CD4-positive, alpha-beta T cell treated with Interferon alpha-2 for 1 hour (primary cell): ENCODE data around the gene LEF1.
"Not testable (repeated sequence)": the region's sequence is repeated elsewhere in the genome, so short reads cannot be mapped to it uniquely, and the experiment has no call there.

Experiments
- DNase-seq, 2 donors: peaks; one replicate each; pipeline ENCODE4 v3.0.0-alpha.2; 2020 to 2022

The LEF1 gene

DNA sequence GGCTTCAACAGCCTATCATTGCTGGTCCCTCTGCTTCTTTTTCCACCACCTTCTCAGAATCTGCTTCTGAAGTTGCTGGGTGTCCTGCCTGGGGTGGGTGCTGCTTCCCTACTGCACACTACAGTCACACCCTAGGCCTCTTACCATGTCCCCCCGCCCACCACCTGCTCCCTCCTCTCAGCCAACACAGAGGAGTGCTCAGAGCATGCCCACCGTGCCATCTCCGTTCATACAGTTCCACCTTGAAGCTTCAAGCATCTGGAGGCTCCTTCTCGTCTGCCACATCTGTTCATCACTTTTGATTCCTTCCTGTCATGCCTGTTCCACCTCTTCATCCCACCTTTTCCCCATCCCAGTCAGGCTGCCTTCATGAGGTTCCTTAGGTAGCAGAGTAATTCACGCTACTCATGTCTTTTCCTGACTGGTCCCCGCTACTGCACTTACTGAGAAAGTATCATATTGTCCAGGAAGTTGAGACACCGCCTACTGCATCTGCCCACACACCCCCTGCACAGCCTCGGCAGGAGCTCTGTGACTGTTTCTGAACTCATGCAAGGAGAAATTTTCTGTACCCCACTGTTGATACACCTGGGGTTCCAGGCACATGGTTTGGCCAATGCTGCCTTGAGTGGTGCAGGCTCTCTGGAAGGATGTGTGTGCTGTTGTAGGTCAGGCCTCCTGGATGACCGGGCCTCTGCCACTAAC is 139.6 kb downstream of the LEF1 start:
- DNase-seq, result no peak

DNA sequence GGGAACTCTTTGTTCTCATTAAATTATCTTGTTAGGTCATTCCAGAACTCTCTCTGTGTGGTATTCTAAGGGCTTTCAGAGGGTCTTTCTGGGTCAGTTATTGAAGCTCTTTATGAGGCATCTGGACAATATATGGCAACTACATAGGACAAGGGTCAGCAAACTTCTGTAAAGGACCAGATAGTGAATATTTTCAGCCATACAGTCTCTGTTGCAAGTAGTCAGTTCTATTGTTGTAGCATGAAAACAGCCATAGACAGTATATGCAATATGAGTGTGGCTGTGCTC is 143.9 kb downstream of the LEF1 start:
- DNase-seq, result no peak

GRCh38 chr4:108024085-108024877 is 144.5 kb downstream of the LEF1 start:
- DNase-seq, result no peak

DNA sequence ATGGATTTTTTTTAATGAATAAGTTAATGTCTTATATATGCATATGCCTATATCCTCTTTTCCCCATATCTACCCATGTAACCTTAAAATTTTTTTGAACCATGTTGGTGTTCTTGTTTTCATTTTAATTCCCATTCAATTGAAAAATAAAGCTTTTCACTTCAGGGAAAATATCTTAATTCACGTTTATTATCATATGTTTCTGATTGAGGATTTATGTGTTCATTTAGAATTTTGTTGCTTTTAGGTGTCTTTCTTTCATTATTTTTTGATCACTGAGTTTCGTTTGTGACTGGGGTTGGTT is 149.9 kb downstream of the LEF1 start:
- DNase-seq, result no peak

DNA sequence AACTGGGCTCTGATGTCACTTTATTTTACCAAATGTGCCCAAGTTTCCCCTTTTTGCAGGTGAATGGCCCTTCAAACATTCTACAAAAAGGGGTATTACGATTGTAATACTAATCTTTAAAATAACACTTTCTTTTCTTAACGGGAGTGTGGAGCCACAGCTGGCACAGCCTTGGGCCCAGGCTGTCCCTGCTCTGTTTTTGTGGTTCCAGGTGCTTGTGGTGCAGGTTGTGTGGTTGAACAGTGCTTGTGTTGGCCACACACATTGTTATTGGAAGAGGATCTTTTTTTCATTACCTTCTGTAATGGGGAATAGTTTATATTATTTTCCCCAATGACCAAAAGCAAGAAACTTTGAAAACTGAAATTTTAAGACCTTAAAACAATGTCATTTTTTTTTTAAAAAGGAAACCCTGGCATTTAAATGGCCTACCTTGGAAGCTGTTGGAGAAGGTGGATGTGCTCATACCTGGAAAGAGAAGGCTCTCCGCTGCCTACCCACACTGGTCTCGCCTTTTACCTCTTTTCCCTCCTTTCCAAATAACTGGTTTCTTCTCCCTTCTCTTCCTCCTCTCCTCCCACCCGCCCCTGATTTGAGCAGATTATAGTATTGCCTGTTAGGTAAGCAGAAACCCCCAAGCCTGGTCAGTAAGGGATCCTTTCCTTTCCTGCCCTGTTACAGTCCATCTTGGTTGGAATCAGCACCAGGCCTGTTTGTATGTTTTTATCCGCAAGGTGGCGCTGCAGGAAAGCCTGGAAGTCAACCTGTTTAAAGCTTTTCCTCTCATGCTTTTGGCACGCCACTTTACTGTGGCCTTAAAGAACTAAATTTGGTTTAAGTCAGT is 150.5 kb downstream of the LEF1 start:
- peak; percentile 74 to 84 for DNase-seq

GRCh38 chr4:108013955-108014354 is 154.8 kb downstream of the LEF1 start:
- DNase-seq, result no peak

GRCh38 chr4:108013327-108013726 is 155.4 kb downstream of the LEF1 start:
- no peak for DNase-seq

- DNase-seq, result not testable (repeated sequence)
Observed at GRCh38 chr4:108012382-108012781, 156.3 kb downstream of the LEF1 start.

DNA sequence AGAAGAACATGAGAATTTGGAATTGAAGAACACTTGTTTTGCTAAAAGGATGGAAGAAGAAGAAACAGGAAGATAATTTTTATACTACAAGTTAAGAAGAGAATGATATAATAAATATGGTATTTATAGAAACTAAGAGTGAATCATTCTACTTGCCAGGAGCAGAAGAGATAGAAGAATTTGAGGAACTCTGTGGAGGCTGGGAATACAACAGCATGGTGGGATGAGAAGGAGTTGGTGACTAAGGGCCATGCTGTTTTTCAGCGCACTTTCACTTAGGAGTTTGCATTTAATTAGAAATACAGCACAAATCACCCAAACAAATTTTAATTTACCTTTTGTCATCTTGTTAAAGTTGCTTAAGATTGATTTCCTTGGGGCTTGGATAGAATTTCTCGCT is 158.6 kb downstream of the LEF1 start:
- DNase-seq, result no peak

DNA sequence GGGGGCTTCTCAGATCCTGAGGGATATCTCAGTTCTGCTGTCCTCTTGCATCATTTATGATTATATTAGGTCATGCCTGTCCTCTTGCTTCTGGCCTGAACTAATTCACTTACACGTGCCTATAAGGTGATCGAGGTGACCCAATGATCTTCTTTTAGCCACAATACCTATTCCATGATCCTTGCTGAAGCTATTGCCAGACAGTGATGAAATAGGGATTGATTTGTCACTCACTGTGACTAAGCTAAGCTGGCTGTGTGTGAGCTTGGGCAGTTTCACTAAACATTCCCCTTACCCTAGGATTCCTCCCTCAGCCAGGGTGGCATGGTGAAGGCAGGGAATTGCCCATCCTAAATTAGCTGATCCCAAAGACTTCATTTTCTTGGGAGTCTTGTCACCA is 160.0 kb downstream of the LEF1 start:
- DNase-seq, result no peak

DNA sequence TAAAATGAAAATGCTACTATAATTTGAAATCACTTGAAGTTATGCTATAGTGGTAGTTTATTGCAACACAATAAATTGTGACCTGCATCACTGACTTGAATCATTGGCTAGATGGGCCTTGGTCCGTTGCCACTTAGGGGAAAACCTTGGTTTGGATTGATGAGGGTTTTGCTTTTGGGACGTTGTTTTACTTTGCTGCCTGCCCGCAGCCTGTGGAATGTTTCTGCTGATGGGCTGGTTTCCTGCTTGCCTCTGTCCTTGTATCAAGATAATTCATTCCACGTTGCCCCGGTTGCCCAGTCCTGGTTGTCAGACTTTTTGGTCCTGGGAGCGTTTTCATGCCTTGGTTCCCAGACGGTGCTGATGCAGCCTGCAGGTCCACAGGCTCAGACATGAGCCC is 160.7 kb downstream of the LEF1 start:
- DNase-seq, result no peak

DNA sequence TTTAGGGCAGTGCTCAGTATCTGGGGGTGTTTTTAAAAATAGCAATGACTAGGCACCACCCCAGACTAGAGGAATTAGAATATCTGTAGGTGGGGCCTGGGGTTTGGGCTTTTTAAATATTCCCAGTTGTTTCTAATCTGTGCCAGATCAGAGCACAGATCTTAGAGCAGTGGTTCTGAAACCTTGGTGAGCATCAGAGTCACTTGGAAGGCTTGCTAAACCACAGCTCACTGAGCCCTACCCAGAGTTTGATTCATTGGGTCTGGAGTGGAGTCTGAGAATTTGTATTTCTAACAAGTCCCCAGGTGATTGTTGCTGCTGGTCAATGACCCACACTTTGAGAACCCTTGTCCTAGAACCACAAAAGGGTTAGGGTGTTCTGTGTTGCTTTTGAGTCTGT is 162.4 kb downstream of the LEF1 start:
- no peak for DNase-seq

DNA sequence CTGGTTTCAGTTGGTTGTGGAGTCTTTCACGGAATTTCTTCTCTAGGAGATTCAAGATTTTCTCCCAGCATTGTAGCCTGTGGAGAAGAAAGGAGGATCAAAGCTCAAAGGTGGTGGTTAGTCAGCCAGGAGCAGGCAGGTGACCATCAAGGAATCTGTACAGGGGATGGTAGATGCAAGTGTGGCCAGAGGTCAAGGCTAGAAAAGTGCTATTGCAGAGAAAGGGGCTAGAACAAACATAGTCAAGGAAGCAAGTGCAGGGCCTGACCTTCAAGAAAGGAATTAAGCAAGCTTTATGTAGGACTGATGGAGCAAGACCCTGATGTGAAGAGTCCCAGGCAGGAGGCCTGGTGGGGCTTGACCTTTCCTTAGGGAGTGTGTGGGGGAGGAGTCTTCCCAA is 162.9 kb downstream of the LEF1 start:
- no peak for DNase-seq

DNA sequence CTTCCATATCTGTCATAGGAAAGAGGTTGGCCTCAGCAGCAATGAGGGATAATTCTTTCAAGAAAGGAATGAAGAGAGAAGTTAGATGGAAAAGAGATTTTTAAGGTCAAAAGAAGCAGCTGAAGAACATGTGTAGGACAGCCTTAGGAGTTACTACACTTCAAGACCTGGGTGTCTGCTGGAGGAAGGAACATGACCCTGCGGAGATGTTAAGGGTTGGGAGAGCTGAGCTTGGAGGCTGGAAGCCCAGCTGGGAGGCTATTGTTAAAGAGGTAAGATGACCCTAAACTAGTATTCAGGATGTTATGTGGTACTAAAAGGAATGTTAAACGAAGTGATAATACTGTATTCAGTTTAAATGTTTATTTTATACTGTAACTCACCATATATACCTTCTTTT is 164.1 kb downstream of the LEF1 start:
- no peak for DNase-seq

GRCh38 chr4:108003982-108004515 is 164.7 kb downstream of the LEF1 start:
- DNase-seq, result no peak

- DNase-seq, result no peak
Observed at GRCh38 chr4:108001540-108002135, 167.1 kb downstream of the LEF1 start.

- DNase-seq, result no peak
Observed at GRCh38 chr4:107999932-108000539, 168.7 kb downstream of the LEF1 start.

DNA sequence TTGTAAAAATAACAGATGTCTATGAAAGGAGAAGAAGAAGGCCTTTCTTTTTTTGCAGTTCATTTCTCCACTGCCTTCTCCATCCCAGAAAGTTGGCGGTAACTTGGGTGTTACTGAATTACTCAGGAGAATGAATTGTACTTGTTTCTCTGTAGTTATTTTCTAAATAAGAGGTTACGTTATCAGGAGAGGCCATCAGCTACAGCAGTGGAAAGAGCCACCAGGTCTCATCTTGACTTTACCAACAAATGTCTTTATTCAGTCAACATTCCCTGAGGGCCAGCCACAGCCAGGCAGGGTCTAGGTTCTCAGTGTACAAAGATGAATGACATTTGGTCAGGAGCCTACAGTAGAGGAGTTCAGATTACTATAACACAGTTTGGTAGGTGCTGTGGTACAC is 170.9 kb downstream of the LEF1 start:
- DNase-seq, result no peak
